A673 (cell line): ENCODE results near the gene RTN4.

Experiments
- CTCF ChIP-seq: fragments of 300-800, 200-600 bp; sonication (generic); conservative IDR thresholded peaks from 2 replicates; pipeline ENCODE4 v1.5.1; 2017; ENCODE audit warnings: low read depth, mild to moderate bottlenecking, antibody characterized with exemption, low read length, moderate library complexity, mixed read lengths
- EZH2 ChIP-seq: fragments of 200-600 bp; sonication (generic); IDR thresholded peaks from 2 replicates; pipeline ENCODE4 v1.6.1; 2017; ENCODE audit warnings: borderline replicate concordance, low read depth, mild to moderate bottlenecking, mixed read lengths, antibody characterized with exemption, low read length; ENCODE audit not compliant: poor library complexity, severe bottlenecking

GRCh38 chr2:54957321-54957999 is 92.8 kb downstream of the RTN4 start:
- no peak for TF ChIP-seq CTCF
- no peak for TF ChIP-seq EZH2
